HG03196 (cell line): ENCODE measurements around the gene TLE5.
"Not testable (repeated sequence)": the region's sequence is repeated elsewhere in the genome, so short reads cannot be mapped to it uniquely, and the experiment has no call there.

Experiments
- ATAC-seq: cut with Tn5 transposase; IDR thresholded peaks from one replicate; pipeline ENCODE4 v1.9.1; 2021; ENCODE audit not compliant: unreplicated experiment

Gene TLE5

GRCh38 chr19:3045885-3046697, 16.2 kb downstream of the TLE5 start:
- no peak for ATAC-seq

- no peak for ATAC-seq
Measured at GRCh38 chr19:3045191-3045590, 17.1 kb downstream of the TLE5 start.

GRCh38 chr19:3042621-3043267, 19.6 kb downstream of the TLE5 start:
- no peak for ATAC-seq

- ATAC-seq, result no peak
Measured at GRCh38 chr19:3041761-3042620, 20.3 kb downstream of the TLE5 start.

- ATAC-seq, result no peak
Measured at GRCh38 chr19:3041327-3041726, 21.0 kb downstream of the TLE5 start.

GRCh38 chr19:3039641-3040077, 22.6 kb downstream of the TLE5 start:
- ATAC-seq, result no peak

GRCh38 chr19:3039125-3039524, 23.2 kb downstream of the TLE5 start:
- no peak for ATAC-seq

GRCh38 chr19:3038214-3038613, 24.1 kb downstream of the TLE5 start:
- ATAC-seq, result no peak

- ATAC-seq, result not testable (repeated sequence)
Measured at GRCh38 chr19:3036977-3037544, 25.2 kb downstream of the TLE5 start.

- peak; percentile 59 for ATAC-seq
Measured at GRCh38 chr19:3036119-3036976, 25.9 kb downstream of the TLE5 start.

- peak; percentile 77 for ATAC-seq
Measured at GRCh38 chr19:3035542-3036118, 26.7 kb downstream of the TLE5 start.

GRCh38 chr19:3034656-3035541, 27.4 kb downstream of the TLE5 start:
- ATAC-seq, result no peak

- ATAC-seq, result no peak
Measured at GRCh38 chr19:3034406-3034655, 28.0 kb downstream of the TLE5 start.

GRCh38 chr19:3033595-3034405, 28.5 kb downstream of the TLE5 start:
- ATAC-seq, result no peak

- no peak for ATAC-seq
Measured at GRCh38 chr19:3031607-3031867, 30.8 kb downstream of the TLE5 start.

- no peak for ATAC-seq
Measured at GRCh38 chr19:3029065-3029923, 33.0 kb downstream of the TLE5 start, which contains the start of gene TLE2. Gene TLE2 (minus strand): TSS chr19:3029280. CDS start chr19:3028904, 376 bp downstream.

- ATAC-seq, result no peak
Measured at GRCh38 chr19:3028305-3029064, 33.8 kb downstream of the TLE5 start.
